Keratinocyte (primary cell): ENCODE data around the gene GPR39. TPM values are rescaled to one million over a fixed set of nuclear protein-coding genes. Genes with fewer than 3 reads are reported as not detected.
A peak's percentile ranks its signal among the peaks of the same experiment; 100 is the strongest.
"Not testable (repeated sequence)": the region's sequence is repeated elsewhere in the genome, so short reads cannot be mapped to it uniquely, and the experiment has no call there.

Source experiments
- DNase-seq: peaks from one replicate; pipeline ENCODE4 v3.0.0-alpha.2; 2011; ENCODE audit warnings: low read depth, missing footprints, low spot score
- FAIRE-seq: peaks from 2 replicates; lab custom pipeline; 2011; peaks lifted over from hg19 to GRCh38; lab: Jason Lieb, UNC
- H2AFZ ChIP-seq: 2 replicates; pipeline ENCODE4 v1.6.0; 2012; ENCODE audit warnings: low read length, control low read depth, inconsistent platforms; ENCODE audit not compliant: control insufficient read depth
- H3K27ac ChIP-seq: 2 replicates; pipeline ENCODE4 v1.5.1; 2011; ENCODE audit warnings: low read length; ENCODE audit not compliant: control insufficient read depth, insufficient read depth
- H3K27me3 ChIP-seq: 3 replicates; pipeline ENCODE4 v1.6.0; 2011; ENCODE audit warnings: low read length; ENCODE audit not compliant: control insufficient read depth, insufficient read depth; ENCODE audit errors: extremely low read depth
- H3K36me3 ChIP-seq, 2 experiments: 2 replicates in 1 of 2; 3 replicates in 1 of 2; pipeline ENCODE4 v1.5.1; 2011; ENCODE audit warnings: low read length in 2 of 2, mild to moderate bottlenecking in 1 of 2; ENCODE audit not compliant: control insufficient read depth in 2 of 2, insufficient read depth in 2 of 2; ENCODE audit errors: extremely low read depth in 1 of 2
- H3K4me1 ChIP-seq: 3 replicates; pipeline ENCODE4 v1.5.1; 2011; ENCODE audit warnings: low read length; ENCODE audit not compliant: control insufficient read depth, insufficient read depth; ENCODE audit errors: extremely low read depth
- H3K4me2 ChIP-seq: 3 replicates; pipeline ENCODE4 v1.6.0; 2011; ENCODE audit warnings: low read depth, low read length; ENCODE audit not compliant: control insufficient read depth, insufficient read depth; ENCODE audit errors: extremely low read depth
- H3K4me3 ChIP-seq, 3 experiments: fragments of 200-600 bp in 1 of 3; sonication (generic) in 1 of 3; 2 replicates in 2 of 3; 3 replicates in 1 of 3; pipeline ENCODE4 v1.5.1; 2011 to 2016; ENCODE audit warnings: low read length in 3 of 3, mild to moderate bottlenecking in 3 of 3, control low read depth in 2 of 3, inconsistent platforms in 1 of 3, low read depth in 1 of 3, mixed read lengths in 1 of 3, mixed run types in 1 of 3, moderate library complexity in 1 of 3; ENCODE audit not compliant: control insufficient read depth in 2 of 3, insufficient read depth in 2 of 3; ENCODE audit errors: extremely low read depth in 1 of 3
- H3K79me2 ChIP-seq: 2 replicates; pipeline ENCODE4 v1.6.0; 2012; ENCODE audit warnings: low read length; ENCODE audit not compliant: control insufficient read depth, insufficient read depth
- H3K9ac ChIP-seq: 3 replicates; pipeline ENCODE4 v1.6.0; 2011; ENCODE audit warnings: low read length; ENCODE audit not compliant: control insufficient read depth, insufficient read depth; ENCODE audit errors: extremely low read depth
- H3K9me1 ChIP-seq: 3 replicates; pipeline ENCODE4 v1.6.0; 2011; ENCODE audit warnings: low read length; ENCODE audit not compliant: control insufficient read depth, insufficient read depth; ENCODE audit errors: extremely low read depth
- H3K9me3 ChIP-seq: 2 replicates; pipeline ENCODE4 v1.5.1; 2012; ENCODE audit warnings: low read depth, low read length; ENCODE audit not compliant: control insufficient read depth
- H4K20me1 ChIP-seq: 3 replicates; pipeline ENCODE4 v1.6.0; 2011; ENCODE audit warnings: low read length; ENCODE audit not compliant: control insufficient read depth, insufficient read depth; ENCODE audit errors: extremely low read depth
- CTCF ChIP-seq, 3 experiments: IDR thresholded peaks in 1 of 3; conservative IDR thresholded peaks in 1 of 3; optimal IDR thresholded peaks in 1 of 3; 2 replicates in 2 of 3; 3 replicates in 1 of 3; pipeline versions ENCODE3 to v1.5.1; 2011; ENCODE audit warnings: low read length in 3 of 3, mild to moderate bottlenecking in 3 of 3, moderate library complexity in 2 of 3, control low read depth in 1 of 3, inconsistent platforms in 1 of 3; ENCODE audit not compliant: insufficient read depth in 2 of 3; ENCODE audit errors: extremely low read depth in 1 of 3
- EZH2 ChIP-seq: IDR thresholded peaks from one replicate; pipeline ENCODE4 v1.6.1; 2012; ENCODE audit warnings: inconsistent platforms, mild to moderate bottlenecking, low read length, moderate library complexity
- dilution Hi-C: fragments of 300-500 bp; cut with MboI; formaldehyde crosslinking; loops from one replicate; pipeline ENCODE4 v1.7.0; 2020; ENCODE audit warnings: low sequenced_read_pairs; ENCODE audit not compliant: extremely low pct_ligation_motif_present
- polyA plus RNA-seq, 5 experiments: library from polyadenylated mRNA; depleted of rRNA in 3 of 5; stranded (reverse) in 3 of 5; stranded (forward) in 1 of 5; unstranded in 1 of 5; fragments of >200 nt; gene quantifications; 1 replicate in 1 of 5; 2 replicates in 3 of 5; 3 replicates in 1 of 5; pipeline versions ENCODE4 v1.2.1 to v1.2.3, GENCODE V29; 2011 to 2012; ENCODE audit warnings: missing spikeins in 2 of 5, low read depth in 1 of 5, low replicate concordance in 1 of 5

The GPR39 gene
- polyA plus RNA-seq, 1 donor (not counting 4 experiments of a cell fraction or from before 2014, with no cell fraction given), result 4.7 TPM

- Histone ChIP-seq H2AFZ (no peak overlapping the region), H3K27ac (no peak overlapping the region), H4K20me1 (no peaks in the 10 kb centered on the region), H3K9me3 (no peaks in the 10 kb centered on the region), H3K9me1 (no peaks in the 10 kb centered on the region), H3K4me2 (no peak overlapping the region), H3K4me3 (no peak overlapping the region), H3K36me3 (no peaks in the 10 kb centered on the region), H3K9ac (no peak overlapping the region), H3K27me3 (no peaks in the 10 kb centered on the region), H3K4me1 (no peaks in the 10 kb centered on the region), H3K79me2 (no peaks in the 10 kb centered on the region)
- no peak for FAIRE-seq
- TF ChIP-seq CTCF (optimal IDR thresholded peaks at IDR 0.05 in 1 of 3, IDR thresholded peaks at IDR 0.05 in 1 of 3, conservative IDR thresholded peaks at IDR 0.05 in 1 of 3; ENCODE audit: extremely low read depth in 1 of 3, insufficient read depth in 2 of 3, low read length in 3 of 3) (no peak), EZH2 (no peak)
- DNase-seq, result no peak
- dilution Hi-C loops, result no loop called here
Observed at GRCh38 chr2:132392879-132393278, 23.7 kb upstream of the GPR39 start.

GRCh38 chr2:132397042-132397441, 19.6 kb upstream of the GPR39 start:
- H4K20me1 ChIP-seq, H3K79me2 ChIP-seq, DNase-seq, H3K4me1 ChIP-seq, H3K9ac ChIP-seq, FAIRE-seq, H3K9me1 ChIP-seq, H3K27me3 ChIP-seq, H3K27ac ChIP-seq, H2AFZ ChIP-seq, H3K4me3 ChIP-seq, dilution Hi-C loops, H3K9me3 ChIP-seq, H3K36me3 ChIP-seq, H3K4me2 ChIP-seq: not testable (repeated sequence)

GRCh38 chr2:132400169-132400900, 16.3 kb upstream of the GPR39 start:
- no peaks in the 10 kb centered on the region for H3K36me3 ChIP-seq
- TF ChIP-seq CTCF (optimal IDR thresholded peaks at IDR 0.05 in 1 of 3, IDR thresholded peaks at IDR 0.05 in 1 of 3, conservative IDR thresholded peaks at IDR 0.05 in 1 of 3; ENCODE audit: extremely low read depth in 1 of 3, insufficient read depth in 2 of 3, low read length in 3 of 3), result peak in 2 of 3 experiments; percentile 21 to 36
- TF ChIP-seq EZH2, result no peak
- no peak for DNase-seq
- dilution Hi-C loops, result no loop called here
- H3K4me2 ChIP-seq, result no peak overlapping the region
- no peak overlapping the region for H3K9ac ChIP-seq
- no peaks in the 10 kb centered on the region for H4K20me1 ChIP-seq
- peak; percentile 23 for FAIRE-seq
- H3K4me1 ChIP-seq, result no peaks in the 10 kb centered on the region
- H3K9me3 ChIP-seq, result no peaks in the 10 kb centered on the region
- H3K27ac ChIP-seq, result no peak overlapping the region
- no peaks in the 10 kb centered on the region for H3K9me1 ChIP-seq
- H3K27me3 ChIP-seq, result no peaks in the 10 kb centered on the region
- no peak overlapping the region for H3K4me3 ChIP-seq
- H3K79me2 ChIP-seq, result no peaks in the 10 kb centered on the region
- H2AFZ ChIP-seq, result no peak overlapping the region
